A673 (cell line): Measurements from ENCODE around the gene DAB1.

ENCODE experiments used
- EZH2 ChIP-seq: fragments of 200-600 bp; sonication (generic); IDR thresholded peaks from 2 replicates; pipeline ENCODE4 v1.6.1; 2017; ENCODE audit warnings: borderline replicate concordance, low read depth, mild to moderate bottlenecking, mixed read lengths, antibody characterized with exemption, low read length; ENCODE audit not compliant: poor library complexity, severe bottlenecking
- TF ChIP-seq, protein P1 (sequence below): fragments of 300-800, 200-600 bp; sonication (generic); conservative IDR thresholded peaks from 2 replicates; pipeline ENCODE4 v1.5.1; 2017; ENCODE audit warnings: low read depth, mild to moderate bottlenecking, antibody characterized with exemption, low read length, moderate library complexity, mixed read lengths

DNA sequence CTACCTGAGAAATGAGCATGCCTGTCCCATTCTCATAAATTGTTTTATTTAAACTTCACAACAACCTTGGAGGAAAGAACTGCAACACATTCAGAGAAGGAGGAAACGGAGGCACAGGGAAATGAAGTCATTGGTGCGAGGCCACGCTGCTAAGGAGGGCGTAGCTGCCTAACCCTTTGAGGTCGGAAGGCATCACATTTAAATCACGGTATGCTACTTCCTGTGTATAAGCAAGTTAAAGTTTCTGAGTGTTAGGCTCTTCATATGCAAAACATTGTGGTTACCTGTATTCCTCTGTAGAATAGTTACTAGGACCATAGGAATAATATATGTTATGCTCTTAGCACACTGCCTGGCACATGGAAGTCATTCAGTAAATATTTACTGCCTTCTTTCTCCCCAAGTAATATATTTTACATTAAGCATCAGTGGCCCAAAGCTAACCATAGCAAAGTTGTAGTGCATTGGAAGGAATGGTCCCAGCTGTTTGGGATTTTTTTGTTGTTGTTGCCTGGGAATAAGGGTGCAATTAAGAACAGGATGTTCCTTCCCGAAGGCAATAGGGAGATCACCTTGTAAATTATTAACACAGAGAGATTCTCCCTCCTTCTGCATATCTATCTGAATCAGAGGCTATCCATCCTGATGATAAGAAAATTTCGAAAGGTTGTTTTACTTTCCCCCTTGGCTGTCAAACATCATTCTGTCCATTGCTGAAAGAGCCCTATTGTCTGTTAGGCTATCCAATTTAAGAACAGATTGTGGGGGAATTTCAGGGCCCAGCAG is 265.8 kb downstream of the DAB1 start:
- no peak for TF ChIP-seq EZH2
- TF ChIP-seq, protein P1, sequence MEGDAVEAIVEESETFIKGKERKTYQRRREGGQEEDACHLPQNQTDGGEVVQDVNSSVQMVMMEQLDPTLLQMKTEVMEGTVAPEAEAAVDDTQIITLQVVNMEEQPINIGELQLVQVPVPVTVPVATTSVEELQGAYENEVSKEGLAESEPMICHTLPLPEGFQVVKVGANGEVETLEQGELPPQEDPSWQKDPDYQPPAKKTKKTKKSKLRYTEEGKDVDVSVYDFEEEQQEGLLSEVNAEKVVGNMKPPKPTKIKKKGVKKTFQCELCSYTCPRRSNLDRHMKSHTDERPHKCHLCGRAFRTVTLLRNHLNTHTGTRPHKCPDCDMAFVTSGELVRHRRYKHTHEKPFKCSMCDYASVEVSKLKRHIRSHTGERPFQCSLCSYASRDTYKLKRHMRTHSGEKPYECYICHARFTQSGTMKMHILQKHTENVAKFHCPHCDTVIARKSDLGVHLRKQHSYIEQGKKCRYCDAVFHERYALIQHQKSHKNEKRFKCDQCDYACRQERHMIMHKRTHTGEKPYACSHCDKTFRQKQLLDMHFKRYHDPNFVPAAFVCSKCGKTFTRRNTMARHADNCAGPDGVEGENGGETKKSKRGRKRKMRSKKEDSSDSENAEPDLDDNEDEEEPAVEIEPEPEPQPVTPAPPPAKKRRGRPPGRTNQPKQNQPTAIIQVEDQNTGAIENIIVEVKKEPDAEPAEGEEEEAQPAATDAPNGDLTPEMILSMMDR = no peak
